PC-9 (cell line): Measurements from ENCODE around the gene DNAJA2. TPM values are rescaled to one million over a fixed set of nuclear protein-coding genes. Genes with fewer than 3 reads are reported as not detected.

Experiments used
- BruUV-seq: library from RNA; stranded (reverse); fragments of 400-500 nt; replicated peaks from 2 replicates; lab custom pipeline; 2021; lab: Mats Ljungman, UMichigan
- CTCF ChIA-PET: fragments of 300-600 bp; sonication (Branson Sonifier 250); formaldehyde crosslinking; loops from one replicate; lab custom pipeline; 2022; ENCODE audit warnings: antibody characterized with exemption; lab: Charles Lee
- POLR2A ChIA-PET: fragments of 300-600 bp; sonication (Branson Sonifier 250); formaldehyde crosslinking; loops from one replicate; lab custom pipeline; 2022; ENCODE audit warnings: antibody characterized with exemption; ENCODE audit not compliant: unreplicated experiment; lab: Charles Lee
- DNase-seq, 2 experiments: peaks; one replicate each; pipeline versions ENCODE4 v3.0.0 to v3.0.0-alpha.2; 2015 to 2022; ENCODE audit warnings: mixed read lengths in 1 of 2
- H2AFZ ChIP-seq: fragments of 200-600 bp; sonication (generic); 2 replicates; pipeline ENCODE4 v1.8.1; 2017; ENCODE audit warnings: antibody characterized with exemption
- H3F3A ChIP-seq: fragments of 200-600 bp; sonication (generic); 2 replicates; pipeline ENCODE4 v1.8.1; 2017; ENCODE audit warnings: antibody characterized with exemption, mild to moderate bottlenecking, low read depth; ENCODE audit not compliant: insufficient read depth
- H3K27ac ChIP-seq: fragments of 200-600 bp; sonication (generic); 2 replicates; pipeline ENCODE4 v1.6.1; 2016; ENCODE audit warnings: mixed run types
- H3K27me3 ChIP-seq: fragments of 200-600 bp; sonication (generic); 2 replicates; pipeline ENCODE4 v1.6.1; 2016; ENCODE audit warnings: low read depth, mixed run types; ENCODE audit not compliant: insufficient read depth
- H3K36me3 ChIP-seq: fragments of 200-600 bp; sonication (generic); 2 replicates; pipeline ENCODE4 v1.6.1; 2016; ENCODE audit warnings: low read depth, mixed run types
- H3K4me1 ChIP-seq: fragments of 200-600 bp; sonication (generic); replicated peaks from 2 replicates; pipeline ENCODE4 v1.6.1; 2016; ENCODE audit warnings: mixed run types; ENCODE audit not compliant: insufficient read depth
- H3K4me2 ChIP-seq: fragments of 200-600 bp; sonication (generic); 2 replicates; pipeline ENCODE4 v1.6.1; 2017; ENCODE audit warnings: mixed run types
- H3K4me3 ChIP-seq: fragments of 200-600 bp; sonication (generic); 2 replicates; pipeline ENCODE4 v1.6.1; 2016; ENCODE audit warnings: mixed run types
- H3K79me2 ChIP-seq: fragments of 200-600 bp; sonication (generic); 2 replicates; pipeline ENCODE4 v1.6.1; 2017; ENCODE audit warnings: low read depth, mixed run types
- H3K9me2 ChIP-seq: fragments of 200-600 bp; sonication (generic); 2 replicates; pipeline ENCODE4 v1.8.1; 2017; ENCODE audit warnings: mild to moderate bottlenecking; ENCODE audit not compliant: insufficient read depth
- H3K9me3 ChIP-seq: fragments of 200-600 bp; sonication (generic); 2 replicates; pipeline ENCODE4 v1.8.1; 2016; ENCODE audit warnings: low read depth; ENCODE audit not compliant: insufficient read depth
- H4K20me1 ChIP-seq: fragments of 200-600 bp; sonication (generic); 2 replicates; pipeline ENCODE4 v1.8.1; 2017; ENCODE audit not compliant: insufficient read depth
- EZH2 ChIP-seq: fragments of 200-600 bp; sonication (generic); IDR thresholded peaks from 2 replicates; pipeline ENCODE4 v1.8.0; 2017; ENCODE audit warnings: antibody characterized with exemption, low read depth
- intact Hi-C: fragments of 100-400 bp; cut with micrococcal nuclease; formaldehyde crosslinking; loops from one replicate; pipeline ENCODE4 v1.10.0; 2022; ENCODE audit not compliant: unreplicated experiment
- total RNA-seq: library from RNA; stranded (reverse); gene quantifications from 2 replicates; pipeline ENCODE4 v1.2.3, GENCODE V29; 2021
- TF ChIP-seq, protein P1 (sequence below): fragments of 200-600 bp; sonication (generic); conservative IDR thresholded peaks from 2 replicates; pipeline ENCODE4 v1.6.1; 2017; ENCODE audit warnings: mixed run types, antibody characterized with exemption, mild to moderate bottlenecking, moderate library complexity

The DNAJA2 gene
- total RNA-seq, 1 experiment from 2014 or later, result 89.8 TPM

GRCh38 chr16:47017636-47018035 lies 44.2 kb upstream of the DNAJA2 start:
- no TSS peak for BruUV-seq
- ChIA-PET CTCF (interaction anchor here (0.6 to 1.0 kb wide), 2 partner anchors 10 to 445 kb away, joined by 4 to 6 read pairs; no protein-coding TSS in a partner anchor), POLR2A (no interaction called here)

GRCh38 chr16:47016700-47017133 lies 43.2 kb upstream of the DNAJA2 start:
- no peak for TF ChIP-seq EZH2
- TF ChIP-seq, protein P1, sequence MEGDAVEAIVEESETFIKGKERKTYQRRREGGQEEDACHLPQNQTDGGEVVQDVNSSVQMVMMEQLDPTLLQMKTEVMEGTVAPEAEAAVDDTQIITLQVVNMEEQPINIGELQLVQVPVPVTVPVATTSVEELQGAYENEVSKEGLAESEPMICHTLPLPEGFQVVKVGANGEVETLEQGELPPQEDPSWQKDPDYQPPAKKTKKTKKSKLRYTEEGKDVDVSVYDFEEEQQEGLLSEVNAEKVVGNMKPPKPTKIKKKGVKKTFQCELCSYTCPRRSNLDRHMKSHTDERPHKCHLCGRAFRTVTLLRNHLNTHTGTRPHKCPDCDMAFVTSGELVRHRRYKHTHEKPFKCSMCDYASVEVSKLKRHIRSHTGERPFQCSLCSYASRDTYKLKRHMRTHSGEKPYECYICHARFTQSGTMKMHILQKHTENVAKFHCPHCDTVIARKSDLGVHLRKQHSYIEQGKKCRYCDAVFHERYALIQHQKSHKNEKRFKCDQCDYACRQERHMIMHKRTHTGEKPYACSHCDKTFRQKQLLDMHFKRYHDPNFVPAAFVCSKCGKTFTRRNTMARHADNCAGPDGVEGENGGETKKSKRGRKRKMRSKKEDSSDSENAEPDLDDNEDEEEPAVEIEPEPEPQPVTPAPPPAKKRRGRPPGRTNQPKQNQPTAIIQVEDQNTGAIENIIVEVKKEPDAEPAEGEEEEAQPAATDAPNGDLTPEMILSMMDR, result no peak
- Histone ChIP-seq H3K36me3 (no peaks in the 10 kb centered on the region), H2AFZ (no peak overlapping the region), H3F3A (no peaks in the 10 kb centered on the region), H3K4me3 (no peak overlapping the region), H3K27ac (no peak overlapping the region), H4K20me1 (no peaks in the 10 kb centered on the region), H3K4me1 (no peaks in the 10 kb centered on the region), H3K79me2 (no peaks in the 10 kb centered on the region), H3K4me2 (no peak overlapping the region), H3K27me3 (no peaks in the 10 kb centered on the region), H3K9me3 (no peaks in the 10 kb centered on the region), H3K9me2 (no peaks in the 10 kb centered on the region)
- ChIA-PET CTCF (no interaction called here), POLR2A (no interaction called here)
- no peak for DNase-seq
- BruUV-seq, result no TSS peak
- intact Hi-C loops, result no loop called here

More at GRCh38 chr16:47017636-47018035, 44.2 kb upstream of the DNAJA2 start:
- no peaks in the 10 kb centered on the region for H3K9me3 ChIP-seq
- TF ChIP-seq, protein P1, result no peak
- no peak for TF ChIP-seq EZH2
- no peaks in the 10 kb centered on the region for H3K79me2 ChIP-seq
- no peaks in the 10 kb centered on the region for H3K4me1 ChIP-seq
- H3K27me3 ChIP-seq, result no peaks in the 10 kb centered on the region
- H3K4me2 ChIP-seq, result no peak overlapping the region
- H3K4me3 ChIP-seq, result no peak overlapping the region
- intact Hi-C loops, result loop anchor here (1.0 kb wide), 1 partner anchor 69 kb away; no protein-coding TSS in a partner anchor
- H2AFZ ChIP-seq, result no peak overlapping the region
- H4K20me1 ChIP-seq, result no peaks in the 10 kb centered on the region
- H3F3A ChIP-seq, result no peaks in the 10 kb centered on the region
- no peaks in the 10 kb centered on the region for H3K9me2 ChIP-seq
- DNase-seq, result no peak
- no peaks in the 10 kb centered on the region for H3K36me3 ChIP-seq
- H3K27ac ChIP-seq, result no peak overlapping the region

GRCh38 chr16:47013910-47014309 lies 40.4 kb upstream of the DNAJA2 start:
- Histone ChIP-seq H3K36me3 (no peaks in the 10 kb centered on the region), H3K9me2 (no peaks in the 10 kb centered on the region), H3K4me1 (no peaks in the 10 kb centered on the region), H2AFZ (no peak overlapping the region), H3K79me2 (no peaks in the 10 kb centered on the region), H3K4me3 (no peak overlapping the region), H3K27ac (no peak overlapping the region), H3F3A (no peaks in the 10 kb centered on the region), H3K9me3 (no peaks in the 10 kb centered on the region), H3K27me3 (no peaks in the 10 kb centered on the region), H3K4me2 (no peak overlapping the region), H4K20me1 (no peaks in the 10 kb centered on the region)
- CTCF ChIA-PET, result no interaction called here
- TF ChIP-seq, protein P1, result no peak
- TF ChIP-seq EZH2, result no peak
- DNase-seq, result no peak
- POLR2A ChIA-PET, result no interaction called here
- BruUV-seq, result no TSS peak
- intact Hi-C loops, result no loop called here
